HepG2 (cell line): ENCODE measurements around the gene TSHZ2. TPM values are rescaled to one million over a fixed set of nuclear protein-coding genes. Genes with fewer than 3 reads are reported as not detected.

ENCODE experiments used
- ATAC-seq: fragments of 200-7000 bp; cut with Tn5 transposase; 3 replicates; pipeline ENCODE4 v1.9.1; 2020; ENCODE audit warnings: mild to moderate bottlenecking, moderate library complexity
- BruUV-seq: library from RNA; stranded (reverse); fragments of 400-500 nt; replicated peaks from 2 replicates; lab custom pipeline; 2021; lab: Mats Ljungman, UMichigan
- CTCF ChIA-PET: fragments of 300-600 bp; formaldehyde crosslinking; extraction: SDS; loops from one replicate; lab custom pipeline; 2021; ENCODE audit warnings: low total read pairs, inconsistent platforms, low intra/inter-chr PET ratio; lab: Yijun Ruan, JAX
- POLR2A ChIA-PET: fragments of 350-600 bp; sonication (Branson Sonifier 250); formaldehyde crosslinking; loops from one replicate; lab custom pipeline; 2020; ENCODE audit warnings: antibody characterized with exemption, inconsistent platforms; lab: Yijun Ruan, JAX
- DNase-seq: peaks from one replicate; pipeline ENCODE4 v3.0.0-alpha.2; 2015; ENCODE audit warnings: low spot score
- FAIRE-seq: peaks from 3 replicates; lab custom pipeline; 2011; peaks lifted over from hg19 to GRCh38; lab: Jason Lieb, UNC
- H2AFZ ChIP-seq: one replicate; pipeline ENCODE4 v1.6.1; 2011; ENCODE audit warnings: low read length, inconsistent platforms
- H3K27ac ChIP-seq: fragments of 300-600 bp; 3 replicates; pipeline ENCODE4 v1.8.0; 2011; ENCODE audit warnings: mixed run types, mild to moderate bottlenecking, mixed read lengths, low read length, inconsistent platforms; ENCODE audit not compliant: insufficient read depth; ENCODE audit errors: extremely low read length
- H3K27me3 ChIP-seq, 2 experiments: fragments of 200-600 bp in 1 of 2; 2 replicates in 1 of 2; 3 replicates in 1 of 2; pipeline versions ENCODE4 v1.6.0 to v1.8.0; 2011; ENCODE audit warnings: low read length in 2 of 2, mild to moderate bottlenecking in 2 of 2, moderate library complexity in 2 of 2, inconsistent platforms in 1 of 2; ENCODE audit not compliant: insufficient read depth in 2 of 2, control insufficient read depth in 1 of 2
- H3K36me3 ChIP-seq, 2 experiments: fragments of 200-600 bp in 1 of 2; replicated peaks in 1 of 2; 2 replicates in 1 of 2; 3 replicates in 1 of 2; pipeline versions ENCODE4 v1.5.1 to v1.8.0; 2011; ENCODE audit warnings: low read length in 2 of 2, inconsistent platforms in 1 of 2; ENCODE audit not compliant: insufficient read depth in 2 of 2, control insufficient read depth in 1 of 2
- H3K4me1 ChIP-seq: 2 replicates; pipeline ENCODE4 v1.5.1; 2012; ENCODE audit warnings: low read length, inconsistent platforms; ENCODE audit not compliant: insufficient read depth
- H3K4me2 ChIP-seq: 2 replicates; pipeline ENCODE4 v1.6.0; 2011; ENCODE audit warnings: low read depth, low read length, inconsistent platforms
- H3K4me3 ChIP-seq, 3 experiments: fragments of 200-600 bp in 1 of 3; sonication (generic), shearing (Covaris generic) in 1 of 3; replicated peaks in 1 of 3; 2 replicates each; pipeline ENCODE4 v1.5.1; 2011 to 2016; ENCODE audit warnings: low read length in 3 of 3, inconsistent platforms in 2 of 3, low read depth in 2 of 3, mild to moderate bottlenecking in 2 of 3, control low read depth in 1 of 3, mixed read lengths in 1 of 3; ENCODE audit not compliant: insufficient read depth in 1 of 3
- H3K79me2 ChIP-seq: one replicate; pipeline ENCODE4 v1.6.1; 2011; ENCODE audit warnings: low read length, inconsistent platforms; ENCODE audit not compliant: insufficient read depth
- H3K9ac ChIP-seq: 2 replicates; pipeline ENCODE4 v1.6.0; 2011; ENCODE audit warnings: mild to moderate bottlenecking, low read depth, low read length, inconsistent platforms; ENCODE audit not compliant: insufficient read depth
- H3K9me3 ChIP-seq: 2 replicates; pipeline ENCODE4 v1.5.1; 2012; ENCODE audit warnings: mild to moderate bottlenecking, low read length
- H4K20me1 ChIP-seq: 2 replicates; pipeline ENCODE4 v1.6.0; 2011; ENCODE audit warnings: inconsistent platforms, mild to moderate bottlenecking, low read length, moderate library complexity; ENCODE audit not compliant: insufficient read depth
- ARID4A ChIP-seq: sonication (generic); formaldehyde crosslinking; IDR thresholded peaks from 2 replicates; pipeline ENCODE4 v1.5.0; 2020; ENCODE audit warnings: mild to moderate bottlenecking, missing genetic modification reagents, borderline replicate concordance
- ARNT ChIP-seq: fragments of 450-650 bp; IDR thresholded peaks from 2 replicates; pipeline ENCODE4 v1.6.1; 2017
- FOSL1 ChIP-seq: sonication (generic); formaldehyde crosslinking; IDR thresholded peaks from 2 replicates; pipeline ENCODE4 v1.9.0; 2021; ENCODE audit warnings: missing genetic modification reagents, borderline replicate concordance
- FOXA3 ChIP-seq: IDR thresholded peaks from 2 replicates; pipeline ENCODE4 v1.6.1; 2016; ENCODE audit warnings: missing genetic modification reagents, missing compliant biosample characterization
- FOXM1 ChIP-seq: sonication (generic); formaldehyde crosslinking; IDR thresholded peaks from 2 replicates; pipeline ENCODE4 v1.5.0; 2020; ENCODE audit warnings: missing genetic modification reagents
- GATAD1 ChIP-seq: IDR thresholded peaks from 2 replicates; pipeline ENCODE4 v1.6.1; 2016; ENCODE audit warnings: missing genetic modification reagents, missing compliant biosample characterization
- IKZF4 ChIP-seq: sonication (generic); formaldehyde crosslinking; IDR thresholded peaks from 2 replicates; pipeline ENCODE4 v1.5.1; 2020; ENCODE audit warnings: borderline replicate concordance, mild to moderate bottlenecking, low read depth, missing genetic modification reagents; ENCODE audit errors: not compliant biosample characterization
- KLF6 ChIP-seq: IDR thresholded peaks from 2 replicates; pipeline ENCODE4 v1.8.0; 2016; ENCODE audit warnings: missing biosample characterization, missing genetic modification reagents
- KLF9 ChIP-seq: IDR thresholded peaks from 2 replicates; pipeline ENCODE4 v1.6.1; 2016; ENCODE audit warnings: low read depth
- POLR2AphosphoS2 ChIP-seq: IDR thresholded peaks from 2 replicates; pipeline ENCODE4 v1.6.1; 2011; ENCODE audit warnings: low read depth, low read length, improper control_type of control experiment
- RBAK ChIP-seq: sonication (generic); formaldehyde crosslinking; IDR thresholded peaks from 2 replicates; pipeline ENCODE4 v1.5.1; 2020; ENCODE audit warnings: mild to moderate bottlenecking, missing genetic modification reagents
- TOPORS ChIP-seq: sonication (generic); formaldehyde crosslinking; IDR thresholded peaks from 2 replicates; pipeline ENCODE4 v1.8.0; 2023; ENCODE audit warnings: mild to moderate bottlenecking, missing genetic modification reagents
- ZBTB8A ChIP-seq: sonication (generic); formaldehyde crosslinking; IDR thresholded peaks from 2 replicates; pipeline ENCODE4 v1.4.0; 2020; ENCODE audit warnings: mild to moderate bottlenecking, low read depth, missing genetic modification reagents, borderline replicate concordance
- ZNF124 ChIP-seq: sonication (generic); formaldehyde crosslinking; IDR thresholded peaks from 2 replicates; pipeline ENCODE4 v1.4.0; 2020; ENCODE audit warnings: missing genetic modification reagents
- ZNF142 ChIP-seq: sonication (generic); formaldehyde crosslinking; IDR thresholded peaks from 2 replicates; pipeline ENCODE4 v1.4.0; 2020; ENCODE audit warnings: missing genetic modification reagents
- ZNF747 ChIP-seq: sonication (generic); formaldehyde crosslinking; IDR thresholded peaks from 2 replicates; pipeline ENCODE4 v1.8.1; 2023; ENCODE audit warnings: missing genetic modification reagents, mild to moderate bottlenecking, borderline replicate concordance
- WGBS: methylation state at CpG from one replicate; pipeline ENCODE4 v1.1.6; 2017; ENCODE audit warnings: low lambda C conversion rate; 5-methylcytosine and 5-hydroxymethylcytosine counted together
- in situ Hi-C: cut with HindIII; loops from 2 replicates; pipeline ENCODE4 v1.10.0; 2017; ENCODE audit warnings: low pct_unique_long_range_greater_than_20kb; ENCODE audit not compliant: extremely low pct_ligation_motif_present
- intact Hi-C: fragments of 100-400 bp; cut with micrococcal nuclease; formaldehyde crosslinking; loops from one replicate; pipeline ENCODE4 v1.10.0; 2022; ENCODE audit not compliant: unreplicated experiment
- polyA plus RNA-seq, 8 experiments: library from polyadenylated mRNA; depleted of rRNA in 3 of 8; stranded (reverse) in 7 of 8; unstranded in 1 of 8; fragments of >200 nt; fragmentation: Illumina TruSeq in 4 of 8; extraction: Trizol in 4 of 8; gene quantifications; 2 replicates each; pipeline versions ENCODE4 v1.2.1 to v1.2.3, GENCODE V29; 2011 to 2016; ENCODE audit warnings: low read depth in 4 of 8, missing spikeins in 1 of 8, mixed read lengths in 1 of 8; ENCODE audit not compliant: insufficient read depth in 1 of 8
- total RNA-seq, 5 experiments: library from RNA; depleted of rRNA; stranded (reverse); fragments of >200 nt; fragmentation: Illumina TruSeq; extraction: Trizol; gene quantifications; 2 replicates each; pipeline ENCODE4 v1.2.3, GENCODE V29; 2016; ENCODE audit warnings: low read depth in 1 of 5

Gene TSHZ2
- total and polyA plus RNA-seq, 2 of the 13 experiments (the other 11 are each of a cell fraction or from before 2014, with no cell fraction given), result 0.01 TPM; not detected in 1

GRCh38 chr20:53421343-53421742, 449.2 kb downstream of the TSHZ2 start:
- H3K4me2 ChIP-seq, result no peak overlapping the region
- H3K27ac ChIP-seq, result no peak overlapping the region
- no peak overlapping the region for H2AFZ ChIP-seq
- BruUV-seq, result no TSS peak
- no peak overlapping the region for H3K4me3 ChIP-seq
- no peaks in the 10 kb centered on the region for H4K20me1 ChIP-seq
- no peak for FAIRE-seq
- H3K27me3 ChIP-seq, result peaks cover 0 to 6% of the 10 kb centered on the region in 2 experiments; a peak in 1 of 5 replicates
- no peaks in the 10 kb centered on the region for H3K79me2 ChIP-seq
- H3K9me3 ChIP-seq, result no peaks in the 10 kb centered on the region
- H3K36me3 ChIP-seq, result no peaks in the 10 kb centered on the region
- no peak for DNase-seq
- ATAC-seq, result no peak
- H3K9ac ChIP-seq, result no peak overlapping the region
- WGBS, result 61% methylated on average over 7 of the region's 7 CpGs
- POLR2A ChIA-PET, result no interaction called here
- H3K4me1 ChIP-seq, result peaks cover 30% of the 10 kb centered on the region
- intact Hi-C loops, result no loop called here
- CTCF ChIA-PET, result no interaction called here
- in situ Hi-C loops, result no loop called here
- TF ChIP-seq ARNT (no peak), ZNF747 (CRISPR knock-in tag) (no peak), KLF9 (CRISPR knock-in tag) (no peak), KLF6 (CRISPR knock-in tag) (no peak), ZNF124 (CRISPR knock-in tag) (no peak), IKZF4 (CRISPR knock-in tag) (no peak), TOPORS (CRISPR knock-in tag) (no peak), POLR2AphosphoS2 (no peak), ZBTB8A (CRISPR knock-in tag) (no peak), RBAK (CRISPR knock-in tag) (no peak), ARID4A (CRISPR knock-in tag) (no peak), FOXA3 (CRISPR knock-in tag) (no peak), FOSL1 (CRISPR knock-in tag) (no peak), FOXM1 (CRISPR knock-in tag) (no peak), GATAD1 (CRISPR knock-in tag) (no peak), ZNF142 (CRISPR knock-in tag) (no peak)
